ENCODE measurements around the gene CDK4.

Gene CDK4

GRCh38 chr12:57713209-57713608, 38.9 kb downstream of the CDK4 start:
- TF ChIP-seq NFRKB (IDR thresholded peaks at IDR 0.05), result no peak
- no peak for TF ChIP-seq LEF1 (IDR thresholded peaks at IDR 0.05; ENCODE audit: borderline replicate concordance)
- TF ChIP-seq CTBP1 (IDR thresholded peaks at IDR 0.05; ENCODE audit: borderline replicate concordance), result no peak
- no peak for TF ChIP-seq TARDBP (IDR thresholded peaks at IDR 0.05)
- TF ChIP-seq ZNF384 (IDR thresholded peaks at IDR 0.05), result no peak
- TF ChIP-seq L3MBTL2 (conservative IDR thresholded peaks at IDR 0.05), result no peak
- TF ChIP-seq HDGF (IDR thresholded peaks at IDR 0.05; ENCODE audit: borderline replicate concordance), result no peak
- no peak for TF ChIP-seq PKNOX1 (IDR thresholded peaks at IDR 0.05)
- no peak for TF ChIP-seq FOXK2 (IDR thresholded peaks at IDR 0.05)
- POLR2A ChIA-PET, result no interaction called here
- DNase-seq (ENCODE audit: extremely low spot score), result no peak
- CTCF ChIA-PET, result interaction anchor here (0.7 kb wide), 1 partner anchor 130 kb away, joined by 3 read pairs; no protein-coding TSS in a partner anchor

GRCh38 chr12:57712701-57713100, 39.4 kb downstream of the CDK4 start:
- DNase-seq (ENCODE audit: extremely low spot score), result no peak

GRCh38 chr12:57708296-57708695, 43.8 kb downstream of the CDK4 start:
- CTCF ChIA-PET, result no interaction called here
- POLR2A ChIA-PET, result no interaction called here
- TF ChIP-seq ELF4 (IDR thresholded peaks at IDR 0.05), result no peak
- no peak for TF ChIP-seq HDGF (IDR thresholded peaks at IDR 0.05; ENCODE audit: borderline replicate concordance)
- no peak for DNase-seq (ENCODE audit: extremely low spot score)

More at GRCh38 chr12:57712701-57713100, 39.4 kb downstream of the CDK4 start:
- TF ChIP-seq FOXA1 (IDR thresholded peaks at IDR 0.05), result no peak
- TF ChIP-seq FOXK2 (IDR thresholded peaks at IDR 0.05), result no peak
- no peak for TF ChIP-seq TARDBP (IDR thresholded peaks at IDR 0.05)
- no peak for TF ChIP-seq HDGF (IDR thresholded peaks at IDR 0.05; ENCODE audit: borderline replicate concordance)
- no peak for TF ChIP-seq L3MBTL2 (conservative IDR thresholded peaks at IDR 0.05)
- TF ChIP-seq BHLHE40 (IDR thresholded peaks at IDR 0.05; ENCODE audit: borderline replicate concordance), result no peak
- CTCF ChIA-PET, result interaction anchor here (0.7 kb wide), 1 partner anchor 129 kb away, joined by 3 read pairs; no protein-coding TSS in a partner anchor
- POLR2A ChIA-PET, result no interaction called here

GRCh38 chr12:57707250-57707649, 44.9 kb downstream of the CDK4 start:
- no peak for DNase-seq (ENCODE audit: extremely low spot score)
- CTCF ChIA-PET, result interaction anchor here (1.0 kb wide), 1 partner anchor 19 kb away, joined by 5 read pairs; no protein-coding TSS in a partner anchor
- TF ChIP-seq SP1 (IDR thresholded peaks at IDR 0.05) (no peak), TARDBP (IDR thresholded peaks at IDR 0.05) (no peak), ARNT (IDR thresholded peaks at IDR 0.05) (no peak), NFRKB (IDR thresholded peaks at IDR 0.05) (no peak), PKNOX1 (IDR thresholded peaks at IDR 0.05) (no peak), BHLHE40 (IDR thresholded peaks at IDR 0.05; ENCODE audit: borderline replicate concordance) (no peak), ELF4 (IDR thresholded peaks at IDR 0.05) (no peak), FOXA1 (IDR thresholded peaks at IDR 0.05) (no peak)
- POLR2A ChIA-PET, result no interaction called here

- POLR2A ChIA-PET, result no interaction called here
- TF ChIP-seq LEF1 (IDR thresholded peaks at IDR 0.05; ENCODE audit: borderline replicate concordance) (no peak), PKNOX1 (IDR thresholded peaks at IDR 0.05) (no peak), NFRKB (IDR thresholded peaks at IDR 0.05) (no peak), SUZ12 (IDR thresholded peaks at IDR 0.05) (no peak), FOXA1 (IDR thresholded peaks at IDR 0.05) (no peak), ZNF384 (IDR thresholded peaks at IDR 0.05) (no peak), FOXM1 (IDR thresholded peaks at IDR 0.05; ENCODE audit: borderline replicate concordance) (no peak), FOXK2 (IDR thresholded peaks at IDR 0.05) (no peak), ARNT (IDR thresholded peaks at IDR 0.05) (no peak), HDGF (IDR thresholded peaks at IDR 0.05; ENCODE audit: borderline replicate concordance) (no peak), CTBP1 (IDR thresholded peaks at IDR 0.05; ENCODE audit: borderline replicate concordance) (no peak), TARDBP (IDR thresholded peaks at IDR 0.05) (no peak), BHLHE40 (IDR thresholded peaks at IDR 0.05; ENCODE audit: borderline replicate concordance) (no peak), L3MBTL2 (conservative IDR thresholded peaks at IDR 0.05) (no peak), SP1 (IDR thresholded peaks at IDR 0.05) (no peak), ELF4 (IDR thresholded peaks at IDR 0.05) (no peak)
- DNase-seq (ENCODE audit: extremely low spot score), result no peak
- CTCF ChIA-PET, result no interaction called here
These were observed 51.8 kb downstream of the CDK4 start for GRCh38 chr12:57700317-57700716.

GRCh38 chr12:57698414-57698813, 53.7 kb downstream of the CDK4 start:
- ChIA-PET CTCF (no interaction called here), POLR2A (no interaction called here)
- DNase-seq (ENCODE audit: extremely low spot score), result no peak
- TF ChIP-seq HDGF (IDR thresholded peaks at IDR 0.05; ENCODE audit: borderline replicate concordance) (no peak), SP1 (IDR thresholded peaks at IDR 0.05) (no peak), ELF4 (IDR thresholded peaks at IDR 0.05) (no peak), FOXM1 (IDR thresholded peaks at IDR 0.05; ENCODE audit: borderline replicate concordance) (no peak), ARNT (IDR thresholded peaks at IDR 0.05) (no peak), NFRKB (IDR thresholded peaks at IDR 0.05) (no peak), BHLHE40 (IDR thresholded peaks at IDR 0.05; ENCODE audit: borderline replicate concordance) (no peak), ZNF384 (IDR thresholded peaks at IDR 0.05) (no peak), FOXA1 (IDR thresholded peaks at IDR 0.05) (no peak), CTBP1 (IDR thresholded peaks at IDR 0.05; ENCODE audit: borderline replicate concordance) (no peak)

All from HEK293T (cell line).